ENCODE results near the gene NBR1. TPM values are rescaled to one million over a fixed set of nuclear protein-coding genes. Genes with fewer than 3 reads are reported as not detected.

NBR1 gene
- total and polyA plus RNA-seq, 2 of the 8 experiments (the other 6 are each of a cell fraction or from before 2014, with no cell fraction given), result 13.5 to 36.0 TPM

DNA sequence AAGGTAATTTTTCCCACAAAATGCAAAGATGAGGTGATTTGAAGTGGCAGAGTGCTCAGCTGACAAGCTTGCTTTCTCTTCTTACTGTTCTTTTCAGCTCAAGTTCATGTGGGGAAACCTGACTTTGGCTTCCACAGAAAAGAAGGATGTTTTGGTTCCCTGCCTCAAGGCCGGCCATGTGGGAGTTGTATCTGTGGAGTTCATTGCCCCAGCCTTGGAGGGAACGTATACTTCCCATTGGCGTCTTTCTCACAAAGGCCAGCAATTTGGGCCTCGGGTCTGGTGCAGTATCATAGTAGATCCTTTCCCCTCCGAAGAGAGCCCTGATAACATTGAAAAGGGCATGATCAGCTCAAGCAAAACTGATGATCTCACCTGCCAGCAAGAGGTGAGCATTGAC is 22.2 kb downstream of the NBR1 start (continued):
- TF ChIP-seq CHD7 (IDR thresholded peaks at IDR 0.05; ENCODE audit: insufficient replicate concordance, low read length), result no peak
- TF ChIP-seq SP1 (IDR thresholded peaks at IDR 0.05; ENCODE audit: low read depth, low read length), result no peak
- no peak for TF ChIP-seq GABPA (IDR thresholded peaks at IDR 0.05; ENCODE audit: borderline replicate concordance, insufficient read depth, low read length)
- TF ChIP-seq POLR2AphosphoS5 (IDR thresholded peaks at IDR 0.05; ENCODE audit: low read depth, low read length), result no peak
- TF ChIP-seq NANOG (IDR thresholded peaks at IDR 0.05; ENCODE audit: insufficient read depth, low read depth, low read length, poor library complexity, severe bottlenecking), result no peak
- TF ChIP-seq FOSL1 (IDR thresholded peaks at IDR 0.05; ENCODE audit: insufficient read depth, low read depth, low read length), result no peak
- TF ChIP-seq SIN3A (conservative IDR thresholded peaks at IDR 0.05 in 1 of 2, IDR thresholded peaks at IDR 0.05 in 1 of 2; ENCODE audit: low read depth in 1 of 2, low read length in 2 of 2), result no peak
- TF ChIP-seq NRF1 (IDR thresholded peaks at IDR 0.05; ENCODE audit: low read depth, low read length), result no peak
- no peak for TF ChIP-seq SAP30 (IDR thresholded peaks at IDR 0.05; ENCODE audit: insufficient read depth, insufficient replicate concordance, low read length)
- no peak for TF ChIP-seq SP4 (IDR thresholded peaks at IDR 0.05; ENCODE audit: low read length)
- TF ChIP-seq MAFK (IDR thresholded peaks at IDR 0.05; ENCODE audit: low read depth, low read length), result no peak
- TF ChIP-seq SP2 (IDR thresholded peaks at IDR 0.05; ENCODE audit: low read length), result no peak
